ENCODE results near the gene NRDE2. TPM values are rescaled to one million over a fixed set of nuclear protein-coding genes. Genes with fewer than 3 reads are reported as not detected.
A peak's percentile ranks its signal among the peaks of the same experiment; 100 is the strongest.

NRDE2 gene, protein sequence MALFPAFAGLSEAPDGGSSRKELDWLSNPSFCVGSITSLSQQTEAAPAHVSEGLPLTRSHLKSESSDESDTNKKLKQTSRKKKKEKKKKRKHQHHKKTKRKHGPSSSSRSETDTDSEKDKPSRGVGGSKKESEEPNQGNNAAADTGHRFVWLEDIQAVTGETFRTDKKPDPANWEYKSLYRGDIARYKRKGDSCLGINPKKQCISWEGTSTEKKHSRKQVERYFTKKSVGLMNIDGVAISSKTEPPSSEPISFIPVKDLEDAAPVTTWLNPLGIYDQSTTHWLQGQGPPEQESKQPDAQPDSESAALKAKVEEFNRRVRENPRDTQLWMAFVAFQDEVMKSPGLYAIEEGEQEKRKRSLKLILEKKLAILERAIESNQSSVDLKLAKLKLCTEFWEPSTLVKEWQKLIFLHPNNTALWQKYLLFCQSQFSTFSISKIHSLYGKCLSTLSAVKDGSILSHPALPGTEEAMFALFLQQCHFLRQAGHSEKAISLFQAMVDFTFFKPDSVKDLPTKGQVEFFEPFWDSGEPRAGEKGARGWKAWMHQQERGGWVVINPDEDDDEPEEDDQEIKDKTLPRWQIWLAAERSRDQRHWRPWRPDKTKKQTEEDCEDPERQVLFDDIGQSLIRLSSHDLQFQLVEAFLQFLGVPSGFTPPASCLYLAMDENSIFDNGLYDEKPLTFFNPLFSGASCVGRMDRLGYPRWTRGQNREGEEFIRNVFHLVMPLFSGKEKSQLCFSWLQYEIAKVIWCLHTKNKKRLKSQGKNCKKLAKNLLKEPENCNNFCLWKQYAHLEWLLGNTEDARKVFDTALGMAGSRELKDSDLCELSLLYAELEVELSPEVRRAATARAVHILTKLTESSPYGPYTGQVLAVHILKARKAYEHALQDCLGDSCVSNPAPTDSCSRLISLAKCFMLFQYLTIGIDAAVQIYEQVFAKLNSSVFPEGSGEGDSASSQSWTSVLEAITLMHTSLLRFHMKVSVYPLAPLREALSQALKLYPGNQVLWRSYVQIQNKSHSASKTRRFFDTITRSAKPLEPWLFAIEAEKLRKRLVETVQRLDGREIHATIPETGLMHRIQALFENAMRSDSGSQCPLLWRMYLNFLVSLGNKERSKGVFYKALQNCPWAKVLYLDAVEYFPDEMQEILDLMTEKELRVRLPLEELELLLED
- polyA plus RNA-seq (9.5 and 9.7 TPM in 2 replicates), polyA minus RNA-seq (25.1 and 29.4 TPM in 2 replicates)

DNA sequence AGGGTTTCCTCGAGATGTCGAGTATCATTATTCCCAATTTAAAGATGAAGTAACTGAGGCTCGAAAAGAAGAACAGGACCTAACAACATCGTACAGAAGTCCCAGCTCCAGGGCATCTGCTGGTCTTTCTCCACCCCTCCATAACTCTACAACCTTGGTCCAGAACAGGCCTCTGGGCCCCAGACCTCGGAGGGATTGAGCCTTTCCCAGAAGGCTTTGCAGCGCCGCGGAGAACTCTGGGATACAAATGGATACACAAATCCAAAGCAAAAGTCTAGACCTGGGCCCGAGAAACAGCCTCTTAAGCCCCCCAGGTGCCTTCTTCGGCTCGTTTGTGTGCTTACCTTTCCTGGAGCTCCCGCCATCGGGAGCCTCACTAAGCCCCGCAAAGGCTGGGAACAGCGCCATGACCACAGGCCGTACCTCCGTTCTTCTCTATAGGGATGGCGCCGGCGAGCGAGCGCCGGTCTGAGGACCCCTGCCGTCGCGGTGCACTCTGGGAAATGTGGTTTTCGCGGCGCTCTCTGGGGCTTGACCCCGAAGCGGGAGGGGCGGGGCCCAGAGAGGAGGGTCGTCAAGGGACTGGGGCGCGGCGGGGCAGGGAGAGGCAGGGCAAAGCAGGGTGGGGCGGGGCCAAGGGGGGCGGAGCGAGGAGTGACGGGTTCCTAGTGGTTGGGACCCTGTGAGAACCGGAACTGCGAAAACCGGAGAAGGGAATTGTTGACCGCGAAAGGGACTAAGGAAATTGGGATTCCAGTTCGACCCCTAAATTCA is at the start of gene NRDE2:
NRDE2 (minus strand) TSS at position 445 of the 774 bp plus-strand sequence; CDS start at position 408, 37 bp downstream.
- peak; percentile 45 for TF ChIP-seq RAD21 (conservative IDR thresholded peaks at IDR 0.05)
- TF ChIP-seq, protein P1, sequence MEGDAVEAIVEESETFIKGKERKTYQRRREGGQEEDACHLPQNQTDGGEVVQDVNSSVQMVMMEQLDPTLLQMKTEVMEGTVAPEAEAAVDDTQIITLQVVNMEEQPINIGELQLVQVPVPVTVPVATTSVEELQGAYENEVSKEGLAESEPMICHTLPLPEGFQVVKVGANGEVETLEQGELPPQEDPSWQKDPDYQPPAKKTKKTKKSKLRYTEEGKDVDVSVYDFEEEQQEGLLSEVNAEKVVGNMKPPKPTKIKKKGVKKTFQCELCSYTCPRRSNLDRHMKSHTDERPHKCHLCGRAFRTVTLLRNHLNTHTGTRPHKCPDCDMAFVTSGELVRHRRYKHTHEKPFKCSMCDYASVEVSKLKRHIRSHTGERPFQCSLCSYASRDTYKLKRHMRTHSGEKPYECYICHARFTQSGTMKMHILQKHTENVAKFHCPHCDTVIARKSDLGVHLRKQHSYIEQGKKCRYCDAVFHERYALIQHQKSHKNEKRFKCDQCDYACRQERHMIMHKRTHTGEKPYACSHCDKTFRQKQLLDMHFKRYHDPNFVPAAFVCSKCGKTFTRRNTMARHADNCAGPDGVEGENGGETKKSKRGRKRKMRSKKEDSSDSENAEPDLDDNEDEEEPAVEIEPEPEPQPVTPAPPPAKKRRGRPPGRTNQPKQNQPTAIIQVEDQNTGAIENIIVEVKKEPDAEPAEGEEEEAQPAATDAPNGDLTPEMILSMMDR (IDR thresholded peaks at IDR 0.05; ENCODE audit: poor library complexity, severe bottlenecking), result peak; percentile 42
- no peak for TF ChIP-seq TAF1 (IDR thresholded peaks at IDR 0.05; ENCODE audit: low read depth)
- TF ChIP-seq POLR2AphosphoS5 (IDR thresholded peaks at IDR 0.05), result peak; percentile 70
- peak; percentile 55 for TF ChIP-seq SMC3 (conservative IDR thresholded peaks at IDR 0.05; ENCODE audit: poor library complexity)
- TF ChIP-seq REST (IDR thresholded peaks at IDR 0.05; ENCODE audit: borderline replicate concordance), result peak; percentile 36
- TF ChIP-seq EZH2 (IDR thresholded peaks at IDR 0.05; ENCODE audit: borderline replicate concordance, insufficient read depth, low read length, poor library complexity, severe bottlenecking), result no peak
- TF ChIP-seq MXI1 (conservative IDR thresholded peaks at IDR 0.05; ENCODE audit: poor library complexity, severe bottlenecking), result peak; percentile 57
- peak; percentile 37 for TF ChIP-seq EP300 (conservative IDR thresholded peaks at IDR 0.05; ENCODE audit: poor library complexity, severe bottlenecking)
- H3F3A ChIP-seq (ENCODE audit: insufficient read depth, low read length, poor library complexity, severe bottlenecking), result no peaks in the 10 kb centered on the region
- peak within 1 kb of the TSS; percentile 99 for H2AFZ ChIP-seq (ENCODE audit: low read depth, low read length)
- no peaks in the 10 kb centered on the region for H3K36me3 ChIP-seq (ENCODE audit: insufficient read depth, low read length)
- H3K4me2 ChIP-seq (ENCODE audit: low read length), result peak within 1 kb of the TSS; percentile 60
- peak within 1 kb of the TSS; percentile 77 for H3K4me3 ChIP-seq (ENCODE audit: low read length)
- H3K27me3 ChIP-seq (ENCODE audit: insufficient read depth, low read depth, low read length), result no peaks in the 10 kb centered on the region
- no peaks in the 10 kb centered on the region for H4K20me1 ChIP-seq (ENCODE audit: insufficient read depth)
- peaks cover 15% of the 10 kb centered on the region for H3K79me2 ChIP-seq (replicated peaks; ENCODE audit: insufficient read depth, low read length)
- H3K27ac ChIP-seq (ENCODE audit: low read length), result peak within 1 kb of the TSS; percentile 82
- H3K9me3 ChIP-seq (ENCODE audit: low read length), result no peaks in the 10 kb centered on the region
- H3K9me2 ChIP-seq (ENCODE audit: insufficient read depth, low read length), result no peaks in the 10 kb centered on the region
- H3K9ac ChIP-seq (ENCODE audit: low read length), result peak within 1 kb of the TSS; percentile 88

All from neural cell (in vitro differentiated cells).